ENCODE measurements around the gene UFC1.

Gene UFC1

GRCh38 chr1:161172776-161173376 lies 19.1 kb downstream of the UFC1 start:
- no peaks in the 10 kb centered on the region for H3K9me3 Mint-ChIP-seq
- peaks cover 18% of the 10 kb centered on the region for H3K36me3 Mint-ChIP-seq
- H3K27me3 Mint-ChIP-seq = no peaks in the 10 kb centered on the region
- H3K27ac Mint-ChIP-seq = peak overlapping the region; percentile 74
- no peak overlapping the region for H3K4me3 Mint-ChIP-seq
- peaks cover 65% of the 10 kb centered on the region for H3K4me1 Mint-ChIP-seq

DNA sequence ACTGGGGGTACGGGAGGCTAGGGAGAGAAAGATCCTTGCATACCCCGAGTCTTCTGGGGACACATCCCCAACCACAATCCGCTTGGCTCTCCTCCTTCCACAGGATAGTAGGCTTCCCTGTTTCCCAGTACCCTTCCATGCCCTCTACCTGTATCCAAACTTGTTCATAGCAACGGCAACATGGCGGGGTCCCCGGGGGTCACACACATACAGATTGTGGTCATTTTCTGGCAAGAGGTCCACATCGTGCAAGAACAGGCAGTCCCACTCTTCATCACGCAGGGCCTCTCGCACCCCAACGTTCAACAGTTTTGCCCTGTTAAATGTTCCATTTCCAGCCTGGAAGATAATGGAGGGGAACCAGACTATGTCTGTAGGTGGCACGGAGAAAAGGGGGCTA lies 19.9 kb downstream of the UFC1 start:
- Mint-ChIP-seq H3K4me1 (peaks cover 65% of the 10 kb centered on the region), H3K9me3 (no peaks in the 10 kb centered on the region)

DNA sequence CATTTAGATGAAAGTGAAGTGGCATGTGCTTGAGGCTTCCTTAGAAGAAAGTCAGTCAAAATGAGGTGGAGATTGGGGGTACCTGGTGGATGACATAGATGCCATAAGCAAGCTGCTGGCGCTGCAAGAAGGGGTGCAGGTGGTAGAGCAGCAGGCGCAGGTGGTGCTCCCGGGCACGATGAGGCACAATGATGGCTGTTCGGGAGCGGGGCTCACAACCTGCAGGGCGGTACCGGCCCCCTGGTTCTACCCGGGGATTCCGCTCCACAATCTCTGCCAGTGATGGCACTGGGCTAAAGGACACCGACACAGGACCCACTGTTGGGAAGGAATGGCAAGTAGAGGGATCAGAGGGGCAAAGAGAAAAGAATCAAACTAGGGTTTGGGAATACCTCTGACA lies 21.1 kb downstream of the UFC1 start:
- peak overlapping the region; percentile 5 for H3K4me3 Mint-ChIP-seq
- no peaks in the 10 kb centered on the region for H3K9me3 Mint-ChIP-seq
- no peaks in the 10 kb centered on the region for H3K27me3 Mint-ChIP-seq
- H3K27ac Mint-ChIP-seq = peak overlapping the region; percentile 87
- H3K36me3 Mint-ChIP-seq = peaks cover 18% of the 10 kb centered on the region
- peaks cover 66% of the 10 kb centered on the region for H3K4me1 Mint-ChIP-seq

More for the DNA sequence above, 19.9 kb downstream of the UFC1 start:
- Mint-ChIP-seq H3K27ac (no peak overlapping the region), H3K36me3 (peaks cover 18% of the 10 kb centered on the region), H3K27me3 (no peaks in the 10 kb centered on the region), H3K4me3 (no peak overlapping the region)

DNA sequence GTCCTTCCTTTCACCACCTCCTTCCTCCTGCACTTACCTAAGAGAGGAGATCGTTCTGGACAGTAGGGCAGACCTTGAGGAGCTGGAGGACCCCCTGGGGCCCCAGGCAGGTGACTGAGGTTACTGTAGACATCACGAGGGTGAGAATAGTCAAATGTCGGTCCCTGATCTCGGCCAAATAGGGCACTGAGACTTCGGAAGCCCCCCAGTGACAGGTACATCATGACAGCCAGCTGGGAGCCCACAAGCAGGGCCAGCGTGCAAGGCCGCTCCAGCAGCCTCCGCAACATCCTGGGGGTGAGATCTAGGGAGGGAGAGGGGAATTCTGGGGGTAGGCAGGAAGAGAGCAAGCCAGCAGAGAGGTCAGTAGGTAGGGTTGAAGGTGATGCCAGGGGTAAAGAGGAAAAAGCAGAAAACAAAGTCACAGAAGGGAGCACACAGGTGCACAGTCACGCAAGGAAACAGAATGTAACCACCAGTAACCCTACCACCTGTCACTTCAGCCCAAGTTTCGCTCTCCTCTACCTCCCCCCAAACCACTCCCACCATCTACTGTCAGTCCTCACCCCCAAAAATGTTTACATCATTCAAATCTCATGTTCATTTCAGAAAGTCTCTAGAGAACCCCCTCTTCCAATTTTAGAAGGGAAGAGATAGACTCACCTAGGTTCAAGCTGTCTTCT lies 22.1 kb downstream of the UFC1 start:
- H3K4me1 Mint-ChIP-seq = peaks cover 75% of the 10 kb centered on the region

DNA sequence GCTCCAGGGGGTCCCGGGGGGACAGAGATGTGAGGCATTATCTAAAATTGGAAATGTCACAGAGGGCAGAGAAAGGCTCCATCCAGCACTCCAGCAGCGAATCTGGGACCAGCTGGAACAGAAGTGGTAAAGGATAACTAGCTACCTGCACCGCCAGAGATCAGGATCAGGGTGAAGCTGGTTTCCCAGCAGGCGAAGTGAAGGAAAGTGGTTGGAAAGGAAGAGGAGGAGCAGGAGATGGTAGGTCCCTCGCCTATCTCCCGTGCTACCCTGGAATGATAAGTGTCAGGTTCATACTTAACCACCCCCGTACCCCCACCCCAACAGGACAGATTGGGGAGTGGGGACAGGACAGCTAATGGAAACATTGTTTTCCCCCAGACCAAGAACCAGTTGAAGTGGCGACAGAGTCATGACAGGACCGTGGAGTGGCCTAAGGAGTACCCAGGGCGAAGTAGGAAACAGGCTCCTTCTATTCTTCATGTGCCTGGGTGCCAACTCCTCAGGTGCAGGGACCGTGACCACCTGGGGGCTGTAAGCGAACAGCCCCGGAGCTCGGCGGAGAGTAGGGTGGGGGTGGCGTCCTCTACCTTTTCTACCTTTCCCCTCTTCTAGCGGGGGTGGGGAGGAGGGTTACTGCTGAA lies 22.8 kb downstream of the UFC1 start:
- peak overlapping the region; percentile 100 for H3K4me3 Mint-ChIP-seq
- H3K27me3 Mint-ChIP-seq = no peaks in the 10 kb centered on the region
- H3K27ac Mint-ChIP-seq = peak overlapping the region; percentile 100
- H3K36me3 Mint-ChIP-seq = peaks cover 14% of the 10 kb centered on the region
- H3K9me3 Mint-ChIP-seq = no peaks in the 10 kb centered on the region
- peaks cover 73% of the 10 kb centered on the region for H3K4me1 Mint-ChIP-seq

More for the DNA sequence above, 22.1 kb downstream of the UFC1 start:
- Mint-ChIP-seq H3K4me3 (peak overlapping the region; percentile 100), H3K27me3 (no peaks in the 10 kb centered on the region), H3K27ac (peak overlapping the region; percentile 100), H3K9me3 (no peaks in the 10 kb centered on the region), H3K36me3 (peaks cover 18% of the 10 kb centered on the region)

DNA sequence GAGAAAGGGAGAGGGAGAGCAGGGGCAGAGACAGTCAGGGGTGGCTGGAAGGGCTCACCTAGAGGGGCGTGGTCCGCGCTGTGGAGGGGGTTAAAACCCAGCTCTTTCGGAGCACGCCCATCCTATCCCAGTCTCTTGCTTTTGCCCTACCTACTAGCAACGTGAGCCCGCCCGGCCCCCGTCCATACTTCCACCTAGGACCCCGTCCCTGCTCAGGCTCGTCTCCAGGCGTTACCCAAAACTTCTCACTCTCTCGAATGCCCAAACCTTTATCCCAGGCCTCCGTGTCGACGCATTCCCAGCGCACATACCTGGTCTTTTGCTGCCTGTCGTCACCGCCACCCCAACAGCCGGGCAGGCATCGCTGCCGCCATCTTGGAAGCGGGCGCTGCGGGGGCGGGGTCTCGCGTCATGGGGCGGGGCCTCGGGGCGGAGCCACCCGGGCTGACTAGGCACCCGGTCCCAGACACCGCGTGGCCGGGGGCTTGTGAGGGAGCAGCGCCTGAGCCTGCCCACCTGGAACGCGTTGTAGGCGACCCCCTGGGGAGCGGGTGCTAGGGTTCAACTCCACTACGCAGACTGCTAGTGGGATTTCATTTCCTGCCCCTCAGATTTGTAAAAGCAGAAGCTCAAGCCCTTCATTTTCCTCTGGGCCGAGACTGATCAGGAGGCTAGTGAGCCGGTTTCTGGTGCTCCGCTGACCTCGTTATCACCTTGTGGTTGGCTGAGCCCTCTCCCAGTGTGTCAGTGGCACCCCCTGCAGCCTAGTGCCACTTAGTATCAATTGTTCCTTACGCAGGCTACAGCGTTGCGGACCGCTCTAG lies 23.5 kb downstream of the UFC1 start, which contains the start of gene B4GALT3:
Gene B4GALT3, minus strand, starts transcription at position 396 of the 824 bp plus-strand sequence. CDS start 1,447 bp downstream, outside the sequence.
- no peaks in the 10 kb centered on the region for H3K27me3 Mint-ChIP-seq
- peak within 1 kb of the TSS; percentile 100 for H3K27ac Mint-ChIP-seq
- H3K36me3 Mint-ChIP-seq = peaks cover 12% of the 10 kb centered on the region
- no peaks in the 10 kb centered on the region for H3K9me3 Mint-ChIP-seq
- H3K4me1 Mint-ChIP-seq = peaks cover 76% of the 10 kb centered on the region
- peak within 1 kb of the TSS; percentile 100 for H3K4me3 Mint-ChIP-seq

GRCh38 chr1:161177936-161178244 lies 24.1 kb downstream of the UFC1 start:
- peak overlapping the region; percentile 100 for H3K4me3 Mint-ChIP-seq
- no peaks in the 10 kb centered on the region for H3K9me3 Mint-ChIP-seq
- peak overlapping the region; percentile 100 for H3K27ac Mint-ChIP-seq
- H3K36me3 Mint-ChIP-seq = peaks cover 9% of the 10 kb centered on the region
- no peaks in the 10 kb centered on the region for H3K27me3 Mint-ChIP-seq
- peaks cover 76% of the 10 kb centered on the region for H3K4me1 Mint-ChIP-seq

DNA sequence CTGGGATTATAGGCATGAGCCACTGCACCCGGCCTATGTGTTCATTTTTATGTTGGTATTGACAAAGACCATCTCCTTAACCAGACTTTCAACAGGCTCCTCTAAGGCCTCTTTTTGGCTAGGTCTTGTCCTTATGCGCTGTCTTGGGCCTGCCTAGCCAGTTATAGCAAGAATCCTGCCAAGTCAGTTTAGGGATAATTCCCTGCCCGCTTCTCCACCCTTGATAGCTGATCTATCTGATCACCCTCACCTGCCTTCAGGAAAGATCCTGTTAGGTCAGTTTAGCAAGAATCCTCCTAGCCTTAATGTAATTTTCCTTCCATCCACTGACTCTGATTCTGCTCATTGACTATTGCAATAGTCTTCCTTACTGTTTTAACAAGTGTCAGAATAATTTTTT lies 25.9 kb downstream of the UFC1 start:
- Mint-ChIP-seq H3K36me3 (peaks cover 3% of the 10 kb centered on the region), H3K4me3 (no peak overlapping the region), H3K4me1 (peaks cover 76% of the 10 kb centered on the region), H3K9me3 (no peaks in the 10 kb centered on the region), H3K27me3 (no peaks in the 10 kb centered on the region), H3K27ac (peak overlapping the region; percentile 30)

DNA sequence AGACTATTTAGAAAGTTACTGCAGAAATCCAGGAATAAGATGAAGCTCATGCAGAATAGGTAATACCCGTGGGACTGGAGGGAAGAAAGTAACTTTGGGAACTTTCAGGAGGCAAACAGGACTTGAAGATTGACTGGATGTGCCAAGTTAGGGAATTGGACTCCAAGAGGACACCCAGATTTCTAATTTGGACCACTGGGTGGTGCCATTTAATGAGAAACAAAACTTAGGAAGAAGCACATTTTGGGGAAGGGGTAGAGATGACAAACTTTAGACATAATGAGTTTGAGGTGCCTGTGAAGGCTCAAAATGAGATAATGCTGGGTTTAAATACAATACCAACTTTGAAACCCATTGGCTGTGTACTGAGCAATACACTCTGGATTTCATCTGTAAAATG lies 26.9 kb downstream of the UFC1 start:
- Mint-ChIP-seq H3K9me3 (no peaks in the 10 kb centered on the region), H3K36me3 (peaks cover 1% of the 10 kb centered on the region), H3K4me1 (peaks cover 74% of the 10 kb centered on the region), H3K4me3 (peak overlapping the region; percentile 8), H3K27ac (peak overlapping the region; percentile 86), H3K27me3 (no peaks in the 10 kb centered on the region)

DNA sequence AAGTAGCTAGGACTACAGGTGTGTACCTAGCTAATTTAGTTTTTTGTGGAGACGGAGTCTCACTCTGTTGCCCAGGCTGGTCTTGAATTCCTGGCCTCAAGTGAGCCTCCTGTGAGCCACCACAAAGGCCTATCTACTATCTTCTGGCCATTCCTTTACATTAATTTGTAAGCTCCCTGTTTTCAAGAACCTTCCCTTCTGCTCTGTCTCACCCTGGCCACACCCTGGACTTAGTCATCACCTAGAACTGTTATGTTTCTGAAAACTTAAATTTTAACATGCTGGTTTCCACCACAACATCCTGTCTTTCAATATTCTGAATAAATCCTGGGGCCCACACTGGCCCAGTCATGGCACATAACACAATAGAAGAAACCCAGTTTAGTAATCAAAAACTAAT lies 28.4 kb downstream of the UFC1 start:
- H3K36me3 Mint-ChIP-seq = peaks cover under 1% of the 10 kb centered on the region
- peaks cover 78% of the 10 kb centered on the region for H3K4me1 Mint-ChIP-seq
- peak overlapping the region; percentile 33 for H3K4me3 Mint-ChIP-seq
- H3K27ac Mint-ChIP-seq = peak overlapping the region; percentile 94
- no peaks in the 10 kb centered on the region for H3K27me3 Mint-ChIP-seq
- no peaks in the 10 kb centered on the region for H3K9me3 Mint-ChIP-seq

DNA sequence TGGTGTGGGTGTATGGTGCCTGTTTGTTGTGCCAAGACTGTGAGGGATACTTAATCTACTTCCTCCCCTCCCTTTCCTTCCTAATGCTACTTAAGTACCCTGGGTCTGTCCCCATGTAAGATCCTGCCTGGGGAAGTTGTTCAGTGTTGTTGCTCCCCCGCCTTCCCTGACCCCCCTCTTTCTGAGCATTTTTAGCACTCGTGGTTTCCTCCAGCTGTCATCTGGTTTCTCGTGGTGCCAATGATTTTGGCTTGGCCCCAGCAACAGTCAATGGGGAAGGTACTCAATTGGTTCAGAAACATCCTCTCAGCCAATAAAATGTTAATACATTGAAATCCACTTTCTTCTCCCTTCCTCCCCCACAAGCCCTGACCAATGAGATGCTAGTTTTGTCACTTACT lies 31.5 kb downstream of the UFC1 start:
- Mint-ChIP-seq H3K27ac (peak overlapping the region; percentile 95), H3K36me3 (no peaks in the 10 kb centered on the region), H3K4me1 (peaks cover 77% of the 10 kb centered on the region), H3K4me3 (peak overlapping the region; percentile 80), H3K9me3 (no peaks in the 10 kb centered on the region), H3K27me3 (no peaks in the 10 kb centered on the region)

DNA sequence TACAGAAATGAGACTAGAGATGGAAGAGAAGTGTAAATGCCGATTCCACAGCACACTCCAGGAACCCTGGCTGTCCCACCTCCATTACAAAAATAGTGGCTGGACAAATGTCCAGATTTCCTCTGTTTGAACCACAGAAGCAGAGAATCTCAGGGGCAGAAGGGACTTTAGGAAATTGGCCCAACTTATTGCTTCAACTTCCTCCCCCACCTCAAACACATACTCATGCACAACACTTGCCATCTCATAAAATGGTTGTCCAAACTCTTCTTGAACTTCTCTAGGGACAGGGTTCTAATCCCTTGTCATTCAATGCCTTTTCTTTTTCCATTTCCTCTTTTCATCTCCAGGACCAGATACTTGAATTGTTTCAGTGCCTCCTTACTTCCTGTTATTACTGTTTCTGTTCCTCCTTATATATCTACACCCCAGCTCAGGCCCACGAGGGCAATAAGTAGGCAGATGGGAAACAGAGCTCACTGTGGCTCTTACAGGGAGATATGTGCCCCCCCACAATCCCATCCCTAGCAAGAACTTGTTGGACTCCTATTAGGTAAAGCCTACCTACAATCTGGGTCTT lies 32.0 kb downstream of the UFC1 start:
- Mint-ChIP-seq H3K27ac (peak overlapping the region; percentile 95), H3K27me3 (no peaks in the 10 kb centered on the region), H3K9me3 (no peaks in the 10 kb centered on the region), H3K4me3 (peak overlapping the region; percentile 80), H3K4me1 (peaks cover 72% of the 10 kb centered on the region), H3K36me3 (no peaks in the 10 kb centered on the region)

- no peak overlapping the region for H3K4me3 Mint-ChIP-seq
- H3K9me3 Mint-ChIP-seq = no peaks in the 10 kb centered on the region
- H3K27ac Mint-ChIP-seq = peak overlapping the region; percentile 95
- no peaks in the 10 kb centered on the region for H3K27me3 Mint-ChIP-seq
- H3K4me1 Mint-ChIP-seq = peaks cover 69% of the 10 kb centered on the region
- no peaks in the 10 kb centered on the region for H3K36me3 Mint-ChIP-seq
Observed at GRCh38 chr1:161187311-161187710, 33.5 kb downstream of the UFC1 start.

GRCh38 chr1:161188381-161188780 lies 34.6 kb downstream of the UFC1 start:
- H3K4me3 Mint-ChIP-seq = peak overlapping the region; percentile 17
- no peaks in the 10 kb centered on the region for H3K9me3 Mint-ChIP-seq
- H3K27me3 Mint-ChIP-seq = no peaks in the 10 kb centered on the region
- peaks cover 68% of the 10 kb centered on the region for H3K4me1 Mint-ChIP-seq
- H3K27ac Mint-ChIP-seq = peak overlapping the region; percentile 91
- no peaks in the 10 kb centered on the region for H3K36me3 Mint-ChIP-seq

- Mint-ChIP-seq H3K4me1 (peaks cover 63% of the 10 kb centered on the region), H3K27ac (peak overlapping the region; percentile 83), H3K4me3 (no peak overlapping the region), H3K36me3 (no peaks in the 10 kb centered on the region), H3K27me3 (no peaks in the 10 kb centered on the region), H3K9me3 (no peaks in the 10 kb centered on the region)
Observed at GRCh38 chr1:161189036-161189435, 35.3 kb downstream of the UFC1 start.
